Activated effector memory CD4-positive, alpha-beta T cell treated with anti-CD3 and anti-CD28 coated beads, Interleukin-2, amount 50 U/mL, for 16 hours (primary cell): Measurements from ENCODE around the gene COL16A1.

Experiments used
- DNase-seq: peaks from one replicate; pipeline ENCODE4 v3.0.0-alpha.2; 2020

COL16A1 gene

GRCh38 chr1:31621847-31622730, 81.7 kb downstream of the COL16A1 start:
- no peak for DNase-seq

GRCh38 chr1:31621498-31621820, 82.4 kb downstream of the COL16A1 start:
- DNase-seq = no peak

- DNase-seq = peak; percentile 52
These were observed 83.0 kb downstream of the COL16A1 start for GRCh38 chr1:31620631-31621497.

- DNase-seq = no peak
These were observed 84.6 kb downstream of the COL16A1 start for GRCh38 chr1:31618916-31619846.

- peak; percentile 79 for DNase-seq
These were observed 85.7 kb downstream of the COL16A1 start for GRCh38 chr1:31617916-31618746.

GRCh38 chr1:31617218-31617915, 86.5 kb downstream of the COL16A1 start, which contains the start of gene HCRTR1:
TSS of gene HCRTR1 (plus strand) at chr1:31617689. CDS start at chr1:31619193, 1,504 bp downstream.
- DNase-seq = no peak

GRCh38 chr1:31615939-31616338, 87.9 kb downstream of the COL16A1 start:
- no peak for DNase-seq

GRCh38 chr1:31615414-31615813, 88.4 kb downstream of the COL16A1 start:
- DNase-seq = no peak

- DNase-seq = no peak
These were observed 89.3 kb downstream of the COL16A1 start for GRCh38 chr1:31614414-31615005.

GRCh38 chr1:31609514-31610118, 94.2 kb downstream of the COL16A1 start:
- no peak for DNase-seq

- DNase-seq = no peak
These were observed 96.5 kb downstream of the COL16A1 start for GRCh38 chr1:31607360-31607759.

GRCh38 chr1:31605908-31606427, 97.8 kb downstream of the COL16A1 start:
- DNase-seq = peak; percentile 67
